NCI-H2029 treated with DMSO at 0.1 percent for 48 hours (cell line): ENCODE results near the gene KIF21B.

Source experiments
- DNase-seq: peaks from one replicate; lab custom pipeline; 2025; lab: John Stamatoyannopoulos, UW

Gene KIF21B

DNA sequence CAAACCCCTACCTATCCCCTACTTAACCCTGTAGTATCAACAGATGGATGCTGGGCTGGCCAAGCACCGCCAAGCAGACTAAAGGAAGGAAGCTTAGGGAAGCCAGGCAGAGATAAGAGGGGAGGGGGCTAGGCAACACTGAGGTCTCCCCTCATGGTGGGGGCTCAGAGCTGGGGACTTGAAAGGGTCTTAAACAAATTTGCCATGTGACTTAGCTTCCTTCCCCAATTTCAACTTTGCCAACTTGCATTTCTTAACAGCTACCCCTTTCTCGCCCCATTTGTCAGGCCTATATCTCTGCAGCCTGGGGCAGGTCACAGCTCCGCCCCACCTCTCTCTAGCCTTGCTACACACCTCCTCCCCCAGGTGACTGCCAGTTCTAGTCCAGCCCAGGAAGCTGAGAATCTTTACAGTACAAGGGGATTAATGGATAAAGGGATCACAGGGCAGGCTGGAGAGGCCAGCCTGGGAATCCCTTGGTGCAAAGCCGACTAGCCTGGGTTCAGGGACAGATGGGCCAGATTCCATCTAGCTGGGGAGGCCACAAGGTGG, 3.4 kb downstream of the KIF21B start:
- DNase-seq: no peak

DNA sequence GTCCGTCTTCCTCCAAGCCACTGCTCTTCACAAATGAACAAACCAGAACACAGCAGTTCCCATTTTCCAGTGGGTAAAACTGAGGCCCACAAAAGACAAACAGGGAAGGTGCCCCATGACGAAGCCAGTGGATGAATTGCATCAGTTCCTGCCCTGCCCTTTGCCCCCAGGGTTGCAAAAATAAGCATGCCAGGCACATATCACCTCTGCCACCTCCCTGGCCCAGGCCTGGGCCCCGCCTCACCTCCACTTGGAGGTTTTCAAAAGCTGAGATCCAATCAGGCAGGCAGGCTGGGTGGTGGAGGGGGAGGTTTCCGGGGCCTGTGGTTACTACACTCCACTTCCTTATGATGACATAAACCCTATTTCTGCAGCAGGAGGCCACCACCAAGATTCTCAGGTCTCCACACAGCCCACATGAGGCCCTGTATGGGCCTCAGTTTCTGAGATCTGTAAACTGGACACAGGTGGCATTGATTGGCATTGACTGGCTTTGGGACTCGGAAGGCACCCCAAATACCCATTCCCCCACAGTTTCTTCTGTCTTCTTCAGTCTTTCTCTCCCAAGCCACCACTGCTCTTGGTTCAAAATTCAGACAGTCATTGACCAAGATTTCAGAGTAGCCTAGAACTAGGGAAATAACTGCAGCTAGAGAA, 4.1 kb downstream of the KIF21B start:
- peak; percentile 64 for DNase-seq

DNA sequence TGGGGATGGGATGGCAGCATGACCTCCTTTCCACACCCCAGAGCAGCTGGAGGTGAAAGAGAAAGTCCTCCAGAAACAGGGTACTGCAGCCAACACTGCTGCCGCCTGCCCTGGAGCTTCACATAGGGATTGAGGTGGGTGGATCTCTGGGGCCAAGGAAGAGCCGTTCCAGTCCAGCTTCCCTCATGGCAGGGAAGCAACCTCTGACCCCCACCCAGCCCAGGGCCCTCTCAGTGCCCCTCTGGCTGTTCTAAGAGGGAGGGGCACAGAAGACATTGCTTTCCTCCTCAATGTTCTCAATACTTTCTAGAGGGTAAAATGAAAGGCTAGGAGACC, 5.7 kb downstream of the KIF21B start:
- DNase-seq: no peak

DNA sequence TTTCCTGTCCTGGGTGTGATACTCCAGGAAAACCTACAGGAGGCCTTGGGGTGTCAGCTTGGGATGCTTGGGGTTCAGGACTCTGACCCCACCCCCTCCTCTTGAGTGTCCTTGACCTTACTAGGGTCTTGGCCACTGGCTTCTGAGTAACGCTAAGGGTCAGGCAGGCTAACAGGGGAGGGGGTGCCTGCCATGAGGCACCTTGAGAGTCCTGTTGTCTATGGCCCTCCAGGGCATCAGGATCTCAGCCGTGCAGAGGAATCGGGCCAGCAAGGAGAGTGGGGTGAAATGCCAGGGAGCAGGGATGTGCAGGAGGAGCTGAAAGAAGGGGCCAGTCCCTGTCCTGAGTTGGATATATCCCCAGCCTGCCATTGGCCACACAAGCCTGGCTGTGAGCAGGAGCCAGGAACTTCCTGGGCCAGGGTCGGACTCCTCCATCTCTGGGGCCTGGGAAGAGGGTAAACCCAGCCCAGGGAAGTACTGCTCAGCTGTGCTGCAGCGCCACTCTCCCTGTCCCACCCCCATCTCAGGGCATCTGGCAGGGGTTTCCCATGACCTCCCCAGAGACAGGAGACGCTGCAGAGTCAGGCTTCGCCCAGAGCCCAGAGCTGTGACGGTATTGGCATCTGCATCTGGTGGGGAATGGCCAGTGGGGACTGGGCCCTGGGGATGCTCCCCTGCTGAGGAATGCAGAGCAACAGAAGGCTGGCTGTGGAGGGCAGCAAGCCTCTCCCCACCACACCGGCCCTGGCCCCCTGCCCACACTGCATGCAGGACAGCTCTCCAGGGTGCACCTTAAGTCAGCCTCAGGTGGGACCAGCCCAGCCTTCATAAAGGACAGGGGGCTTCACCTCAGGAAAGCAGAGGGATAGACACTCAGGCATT, 6.3 kb downstream of the KIF21B start:
- DNase-seq: no peak

DNA sequence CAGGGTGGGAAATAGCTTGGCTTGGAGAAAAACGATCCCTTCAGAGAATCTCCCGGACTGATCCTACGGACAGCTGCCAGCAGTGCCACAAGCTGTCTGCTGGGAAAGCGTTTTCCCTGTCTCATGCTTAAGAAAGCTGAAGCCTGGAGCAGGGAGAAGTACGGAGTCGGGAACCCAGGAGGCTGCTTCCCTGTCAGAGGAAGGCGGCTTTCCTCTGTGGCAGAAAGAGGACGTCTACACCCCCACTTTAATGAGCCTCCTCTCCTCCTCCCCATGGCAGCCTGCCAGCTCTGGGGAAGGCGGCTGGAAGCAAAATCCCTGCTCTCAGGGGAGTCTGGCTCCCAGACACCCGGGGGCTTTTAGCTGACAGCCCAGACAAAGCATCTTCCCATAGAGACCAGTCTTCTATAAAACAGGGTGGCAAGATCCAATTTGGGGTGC, 7.3 kb downstream of the KIF21B start:
- DNase-seq: no peak

DNA sequence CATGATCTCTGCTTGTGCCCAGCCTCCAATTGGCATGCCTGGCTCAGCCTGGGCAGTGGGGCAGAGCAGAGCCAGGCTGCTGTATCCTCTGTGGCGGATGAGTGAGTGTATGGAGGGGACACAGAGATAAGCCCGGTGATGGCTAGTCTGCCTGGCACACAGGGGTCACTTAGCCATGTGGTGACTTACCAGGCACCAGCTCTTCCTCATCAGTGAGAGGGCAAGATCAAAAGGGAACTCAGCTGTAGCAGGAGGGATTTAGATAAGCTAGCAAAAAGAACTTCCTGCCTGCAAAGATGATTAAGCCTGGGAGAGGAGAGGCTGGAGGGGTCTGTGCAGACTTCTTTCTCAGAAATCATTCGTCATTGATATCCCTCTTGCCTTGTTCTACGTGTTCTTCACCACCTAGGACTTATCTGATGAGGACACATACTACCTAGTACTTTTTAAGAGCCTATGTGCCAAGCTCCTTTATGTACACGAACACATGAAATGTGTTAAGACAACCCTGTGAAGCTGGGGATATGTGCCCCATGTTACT, 7.9 kb downstream of the KIF21B start:
- DNase-seq: no peak

DNA sequence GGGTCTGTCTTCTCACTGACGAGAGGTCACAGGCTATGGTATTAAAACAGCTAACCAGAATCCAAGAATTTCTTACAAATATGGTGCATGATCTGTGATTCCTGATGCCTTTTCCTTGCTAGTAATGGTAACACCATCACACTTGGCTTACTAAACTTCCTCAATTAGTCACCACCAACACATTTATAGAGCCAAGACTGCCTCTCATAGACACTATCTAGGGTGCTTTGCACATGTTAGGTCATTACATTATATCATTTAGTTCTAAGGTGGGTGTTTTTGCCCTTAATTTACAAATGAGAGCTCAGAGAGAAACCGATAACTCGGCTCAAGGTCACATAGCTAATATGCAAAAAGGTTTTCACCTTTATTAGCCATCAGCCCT, 8.7 kb downstream of the KIF21B start:
- no peak for DNase-seq

DNA sequence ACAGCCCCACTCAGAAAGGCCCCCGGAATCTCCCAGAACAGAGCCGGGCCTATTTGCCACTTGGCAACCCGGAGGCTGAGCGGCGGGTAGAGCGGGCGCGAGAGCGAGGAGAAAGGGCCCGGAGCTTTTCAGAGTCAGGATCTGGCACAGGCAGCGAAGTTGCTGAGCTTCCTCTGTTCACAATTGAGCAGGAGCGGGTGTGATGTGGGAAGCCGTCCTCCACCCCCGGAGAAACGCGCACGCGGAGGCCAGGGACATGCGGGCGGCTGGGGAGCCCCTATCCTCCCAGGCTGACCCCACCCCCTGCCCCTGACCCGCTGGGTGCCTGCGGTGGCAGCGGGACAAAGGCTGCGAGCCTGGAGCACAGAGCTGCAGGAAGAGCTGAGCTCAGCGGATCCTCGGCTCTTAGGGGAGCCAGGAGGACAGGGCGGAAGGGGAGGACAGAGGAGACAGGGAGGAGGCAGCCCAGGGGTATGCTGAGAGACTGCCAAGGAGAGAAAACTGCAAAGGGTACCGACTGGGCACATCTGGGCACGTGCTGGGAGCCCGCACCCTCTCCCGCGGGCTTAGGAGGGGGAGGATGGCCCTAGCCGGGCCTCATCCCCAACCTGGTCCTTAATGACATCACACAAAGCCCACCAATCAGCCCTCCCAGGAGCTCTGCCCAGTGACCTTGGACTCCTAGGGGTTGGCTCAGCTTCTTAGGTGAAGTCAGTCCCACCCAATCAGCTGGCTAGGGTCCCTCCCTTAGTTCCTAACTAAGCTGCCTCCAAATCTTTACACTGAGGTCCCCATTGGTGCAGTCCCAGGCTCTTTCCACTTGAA, 9.3 kb downstream of the KIF21B start:
- DNase-seq: no peak

DNA sequence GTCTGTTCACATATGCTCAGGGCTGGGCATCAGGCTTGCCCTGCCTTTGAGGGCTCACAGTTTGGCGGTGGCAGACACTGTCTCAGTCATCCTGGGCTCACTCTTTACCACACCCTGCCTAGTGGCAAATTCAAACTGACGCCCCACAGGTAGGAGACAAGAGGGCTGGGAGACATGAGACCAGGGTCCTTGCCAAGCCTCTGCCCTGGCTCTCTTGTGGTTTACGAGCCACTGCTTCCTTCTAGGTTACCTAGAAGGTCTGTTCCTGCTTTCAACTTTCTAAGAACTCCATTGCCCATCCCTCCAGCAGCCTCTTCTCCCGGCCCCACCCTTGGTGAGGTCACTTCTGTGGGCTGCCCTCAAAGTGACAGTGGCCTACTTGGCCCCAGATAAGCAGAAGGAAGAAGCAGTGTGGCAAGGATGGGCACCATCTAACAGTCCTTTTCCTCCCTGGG, 10.5 kb downstream of the KIF21B start:
- DNase-seq: no peak

DNA sequence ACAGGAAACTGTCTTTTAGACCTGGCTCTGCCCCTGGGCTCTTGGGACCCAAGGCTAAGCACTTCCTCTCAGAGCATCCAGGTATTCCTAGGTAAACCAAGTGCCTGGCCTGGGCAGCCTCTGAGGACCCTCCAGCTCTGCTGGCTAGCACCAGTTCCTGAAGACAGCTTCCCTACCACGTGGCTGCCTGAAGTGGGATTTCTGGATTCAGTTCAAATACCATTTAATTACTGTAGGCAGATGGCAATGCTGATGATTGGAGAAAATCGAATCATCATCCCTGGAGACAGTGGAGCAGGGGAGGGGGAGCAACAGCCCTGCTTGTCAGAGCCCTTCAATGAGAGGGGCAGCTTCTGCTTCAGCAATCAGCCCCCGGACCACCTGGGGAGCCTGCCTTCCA, 11.9 kb downstream of the KIF21B start:
- peak; percentile 71 for DNase-seq

DNA sequence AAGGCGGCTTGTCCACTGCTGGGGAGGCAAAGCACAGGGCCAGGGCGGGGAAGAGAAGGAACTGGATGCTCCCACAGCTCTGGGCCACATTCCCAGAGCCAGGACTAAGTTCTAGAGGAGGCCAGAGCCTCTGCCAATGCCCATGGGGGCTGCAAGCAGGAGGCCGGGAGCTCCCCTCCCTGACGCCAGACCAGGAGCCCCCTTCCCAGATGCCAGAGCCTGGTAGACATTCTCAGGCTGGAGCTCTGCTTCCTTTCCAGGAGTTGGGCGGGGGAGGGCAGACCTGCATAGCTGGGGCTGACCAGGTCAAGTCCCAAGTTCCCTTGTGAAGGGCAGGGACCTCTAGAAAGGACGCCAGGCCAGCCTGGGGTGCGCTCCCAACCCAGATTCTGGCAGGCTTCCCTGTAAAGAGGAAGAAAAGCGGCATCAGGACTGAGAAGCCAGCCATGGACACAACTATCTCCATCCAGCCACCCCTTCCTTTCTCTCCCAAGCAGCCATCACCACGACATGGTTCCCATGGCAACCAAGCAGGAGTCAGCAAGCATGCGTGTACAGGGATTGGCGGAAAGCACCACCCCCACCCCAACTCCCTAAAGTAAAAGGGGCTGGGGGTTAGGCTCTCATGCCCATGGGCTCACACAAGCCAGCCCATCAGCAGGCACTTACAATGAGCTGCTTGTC, 13.4 kb downstream of the KIF21B start:
- no peak for DNase-seq

DNA sequence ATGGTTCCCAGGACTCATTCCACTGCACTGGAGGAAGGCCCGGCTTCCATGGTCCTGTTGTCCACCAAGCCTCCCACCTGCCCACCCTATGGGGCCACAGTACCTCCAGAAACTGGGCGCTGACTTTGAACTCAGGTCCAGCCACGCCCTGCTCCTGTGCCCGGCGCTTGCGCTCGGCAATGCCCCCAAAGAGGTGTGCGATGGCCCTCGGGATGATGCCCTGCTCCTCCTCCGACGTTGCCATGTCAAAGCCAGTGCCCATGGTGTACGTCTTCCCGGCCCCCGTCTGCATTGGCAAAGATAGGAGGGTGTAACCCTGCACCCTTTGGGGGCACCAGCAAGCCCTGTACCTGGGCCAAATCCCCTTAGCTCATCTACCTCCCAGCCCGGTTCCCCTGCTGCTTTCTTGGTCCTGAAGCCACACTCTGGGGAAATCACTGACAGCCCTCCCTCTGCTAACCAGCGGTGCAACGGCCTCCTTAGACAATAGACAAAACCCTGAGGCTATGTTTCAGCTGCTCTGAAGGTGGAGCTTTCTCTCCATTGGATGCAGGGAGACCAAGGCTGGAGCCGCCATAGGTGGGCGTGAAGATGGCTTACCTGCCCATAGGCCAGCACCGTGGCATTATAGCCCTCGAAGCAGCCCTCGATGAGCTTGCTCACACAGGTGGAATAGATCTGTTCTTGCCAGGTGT, 14.7 kb downstream of the KIF21B start:
- DNase-seq: no peak

DNA sequence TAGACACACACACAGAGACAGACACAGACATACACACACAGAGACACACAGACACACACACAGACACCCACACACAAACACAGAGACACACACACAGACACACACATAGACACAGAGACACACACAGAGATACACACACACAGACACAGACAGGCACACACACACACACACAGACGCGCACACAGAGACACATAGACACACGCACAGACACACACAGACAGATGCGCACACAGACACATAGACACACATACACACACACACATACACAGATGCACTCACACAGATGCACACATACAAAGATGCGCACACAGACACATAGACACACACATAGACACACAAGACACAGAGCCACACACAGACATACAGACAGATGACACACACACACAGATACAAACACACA, 16.0 kb downstream of the KIF21B start:
- no peak for DNase-seq

DNA sequence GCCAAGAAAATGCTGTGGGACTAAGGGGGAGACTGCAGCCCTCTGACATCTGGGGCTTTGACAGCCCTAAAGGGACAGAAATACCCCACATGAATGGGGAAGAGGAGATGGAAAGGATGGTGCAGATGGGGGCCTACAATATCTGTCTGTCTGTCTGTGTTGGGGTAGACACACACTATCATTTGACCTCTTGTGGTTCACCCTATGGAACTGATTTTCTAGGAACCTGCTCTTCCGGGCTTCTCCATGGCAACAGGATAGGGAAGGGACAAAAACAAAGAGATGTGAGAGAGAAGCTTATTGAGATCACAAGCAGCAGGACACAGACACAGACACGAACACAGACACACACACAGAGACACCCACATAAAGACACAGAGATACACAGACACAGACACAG, 17.1 kb downstream of the KIF21B start:
- no peak for DNase-seq

DNA sequence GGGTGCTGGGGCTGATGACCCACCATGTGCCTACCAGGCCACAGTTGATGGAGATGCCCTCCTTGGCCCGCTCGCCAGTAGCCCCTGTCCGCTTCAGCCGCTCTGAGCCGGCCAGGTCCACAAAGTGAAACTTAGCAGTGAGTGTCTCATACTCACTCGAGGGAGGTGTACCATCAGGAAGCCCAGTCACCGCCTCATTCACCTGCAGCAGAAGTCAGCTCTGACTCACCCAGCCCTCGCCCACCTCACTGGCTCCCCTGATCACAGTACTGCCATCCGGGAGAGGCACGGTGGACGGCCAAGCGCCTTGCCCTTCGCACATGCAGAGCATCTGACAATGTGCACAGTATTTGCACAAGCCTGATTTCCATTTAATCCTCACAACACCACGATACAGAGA, 18.8 kb downstream of the KIF21B start:
- DNase-seq: no peak

DNA sequence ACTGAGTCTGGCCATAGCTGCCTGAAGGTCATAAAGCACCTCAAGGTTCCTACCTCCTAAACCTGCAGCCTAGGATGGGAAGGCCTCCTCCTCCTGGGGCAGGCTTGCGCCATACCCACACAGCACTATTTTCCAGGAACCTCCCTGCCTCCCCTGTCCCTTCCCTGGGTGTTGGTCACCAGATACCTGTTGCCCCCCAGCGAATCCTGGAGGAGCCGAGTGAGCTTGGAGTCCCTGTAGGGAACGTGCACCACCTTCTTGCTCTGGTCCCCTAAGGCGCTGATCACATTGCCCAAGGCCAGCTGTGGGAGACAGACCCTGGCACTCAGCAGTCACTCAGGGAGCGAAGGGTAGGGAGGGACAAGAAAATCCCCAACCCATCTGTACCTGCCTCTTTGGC, 19.4 kb downstream of the KIF21B start:
- DNase-seq: no peak

DNA sequence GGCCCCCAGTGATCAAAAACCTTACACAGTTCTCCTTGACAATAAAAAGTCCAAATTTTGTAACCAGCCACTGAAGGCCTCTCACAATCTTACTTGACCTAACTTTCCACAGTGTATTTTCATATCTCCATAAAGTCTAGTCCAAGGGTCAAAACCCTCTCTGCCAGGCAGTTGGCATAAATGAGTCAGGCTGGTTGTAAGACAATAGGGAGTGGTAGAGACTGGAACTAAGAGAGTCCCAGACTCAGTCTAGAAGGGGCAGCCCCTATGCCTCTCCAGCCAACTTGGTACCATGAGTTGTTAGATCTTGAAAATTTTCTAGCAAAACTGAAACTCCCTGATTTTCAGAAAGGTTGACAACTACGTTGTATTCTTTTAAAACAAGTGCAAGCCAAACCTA, 21.0 kb downstream of the KIF21B start:
- no peak for DNase-seq

DNA sequence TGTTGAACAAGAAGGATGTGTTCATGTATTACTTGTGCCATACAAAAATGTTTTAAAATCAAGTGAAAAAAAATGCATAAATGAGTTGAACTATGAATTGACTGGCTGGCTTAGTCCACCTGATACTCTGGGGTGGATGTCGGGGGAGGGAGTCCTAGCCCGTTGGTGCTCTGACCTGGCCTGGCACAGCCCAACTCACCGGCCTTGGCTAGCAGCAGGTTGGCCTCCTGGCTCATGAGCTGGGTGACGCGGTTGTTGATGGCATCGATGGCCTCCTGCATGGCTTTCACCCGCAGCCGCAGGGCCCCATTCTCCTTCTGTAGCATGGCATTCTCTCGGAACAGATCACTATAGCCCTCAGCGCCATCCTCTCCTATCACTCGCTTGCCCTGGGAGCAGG, 21.6 kb downstream of the KIF21B start:
- DNase-seq: no peak

DNA sequence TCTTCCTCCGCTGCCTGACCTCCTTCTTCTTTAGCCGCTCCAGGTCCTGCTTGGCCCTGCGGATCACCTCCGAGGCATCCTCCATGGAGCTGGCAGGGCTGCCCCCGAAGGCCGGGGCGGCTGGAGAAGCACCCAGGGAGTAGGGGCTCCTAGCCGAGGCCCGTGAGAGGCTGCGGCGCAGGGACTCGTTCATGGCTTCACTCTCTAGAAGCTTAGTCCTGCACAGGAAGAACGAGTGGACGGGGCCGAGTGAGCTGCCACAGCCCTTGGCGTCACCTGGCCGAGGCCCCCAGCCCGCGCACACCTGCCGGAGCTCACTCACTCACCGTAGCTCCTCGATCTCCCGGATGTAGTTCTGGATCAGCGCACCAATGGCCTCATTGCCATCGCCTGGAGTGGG, 23.1 kb downstream of the KIF21B start:
- DNase-seq: no peak

DNA sequence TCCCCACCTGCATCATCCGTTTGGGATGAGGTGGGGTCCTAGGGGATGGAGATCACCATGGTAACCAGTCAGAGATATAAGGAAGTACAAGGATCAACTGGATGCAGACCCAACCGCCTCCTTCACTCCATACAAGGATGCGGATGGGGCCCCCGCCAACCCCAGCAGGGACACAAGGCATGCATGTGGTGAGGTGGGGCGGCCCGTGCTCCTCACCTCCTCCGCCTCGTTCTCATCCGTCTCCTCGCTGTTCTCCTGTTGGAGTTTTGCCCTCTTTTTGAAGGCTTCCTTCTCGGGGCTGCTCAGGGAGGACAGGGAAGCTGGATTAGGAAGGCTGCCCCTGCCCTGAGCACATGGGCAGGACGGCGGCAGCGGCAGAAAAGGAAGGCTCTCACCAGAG, 23.8 kb downstream of the KIF21B start:
- DNase-seq: no peak

DNA sequence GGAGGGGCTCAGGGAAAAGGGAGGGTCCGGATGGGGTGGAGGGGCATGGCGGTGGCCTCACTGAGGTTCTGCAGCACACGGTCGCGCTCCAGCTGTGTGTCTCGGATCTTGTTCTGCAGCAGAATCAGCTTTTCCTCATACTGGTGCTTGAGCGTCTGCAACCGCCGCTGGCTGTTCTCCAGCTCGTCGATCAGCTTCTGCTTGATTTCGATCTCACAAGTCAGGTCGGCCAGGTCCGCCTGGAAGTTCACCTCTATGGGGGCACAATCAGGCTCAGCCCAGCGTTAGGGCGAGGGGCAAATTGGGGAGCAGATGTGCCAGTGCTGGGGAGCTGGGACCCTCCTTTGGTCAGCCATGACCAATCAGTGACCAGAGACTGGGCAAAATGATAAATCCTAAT, 25.2 kb downstream of the KIF21B start:
- no peak for DNase-seq
